ENCODE measurements around the gene AQP5. TPM values are rescaled to one million over a fixed set of nuclear protein-coding genes. Genes with fewer than 3 reads are reported as not detected.

Gene AQP5
- polyA plus RNA-seq (2013, experiment 1 of 2), result 0.03 TPM
- not detected for polyA plus RNA-seq (2013, experiment 2 of 2)

DNA sequence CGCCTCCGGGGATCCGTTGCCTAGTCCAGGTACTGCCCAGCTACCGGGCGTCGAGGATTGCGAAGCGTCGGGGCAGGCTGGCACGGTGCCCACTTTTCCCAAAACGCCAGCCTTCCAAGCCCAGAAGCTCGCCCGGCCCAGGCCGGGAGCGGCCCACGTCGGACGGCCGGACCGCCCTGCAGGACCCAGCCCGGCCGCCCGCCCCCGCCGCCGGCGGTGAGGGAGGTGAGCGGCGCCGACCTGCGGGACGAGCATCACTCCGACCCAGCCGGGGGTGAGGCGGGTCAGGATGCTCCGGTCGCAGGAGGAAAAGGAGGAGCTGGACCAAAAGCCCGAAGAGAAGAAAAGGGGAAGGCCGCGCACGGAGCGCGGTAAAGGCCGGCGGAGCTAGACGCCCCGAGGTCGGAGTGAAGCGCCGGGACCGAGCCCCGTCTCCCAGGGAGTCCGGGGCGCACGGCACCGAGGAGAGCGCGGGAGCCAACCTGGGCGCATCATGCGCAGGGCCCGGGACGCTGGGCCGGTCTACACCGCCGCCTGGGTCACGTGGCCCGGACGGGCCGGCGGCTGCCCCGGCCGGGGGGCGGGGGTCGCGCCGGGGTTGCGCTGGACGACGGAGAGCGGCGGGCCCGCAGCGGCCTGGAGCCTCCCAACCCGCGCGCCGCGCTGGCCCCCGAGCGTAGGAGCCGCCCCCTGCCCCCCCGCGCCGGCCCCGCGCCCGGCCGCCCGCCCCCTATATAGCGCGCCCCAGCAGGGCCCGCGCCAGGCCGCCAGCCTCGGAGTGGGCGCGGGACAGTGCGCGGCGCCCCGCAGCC, at the start of gene AQP5:
Gene AQP5 (plus strand): TSS at position 762 of the 812 bp plus-strand sequence. CDS start 146 bp downstream, outside the sequence.
- Histone ChIP-seq H3K4ac (ENCODE audit: low read depth in 1 of 2, low read length in 2 of 2) (no peak within 1 kb of the TSS), H3K9me3 (ENCODE audit: control insufficient read depth, low read length) (no peaks in the 10 kb centered on the region), H2AK5ac (ENCODE audit: low read length, severe bottlenecking) (no peak within 1 kb of the TSS), H3K27ac (ENCODE audit: low read length, poor library complexity, severe bottlenecking) (no peak within 1 kb of the TSS), H4K91ac (ENCODE audit: low read length) (no peak within 1 kb of the TSS), H3K4me3 (ENCODE audit: insufficient read depth in 1 of 2, low read depth in 1 of 2, low read length in 2 of 2) (peak within 1 kb of the TSS; percentile 15 to 63), H2BK120ac (ENCODE audit: low read depth, low read length) (no peak within 1 kb of the TSS), H3K27me3 (ENCODE audit: control insufficient read depth in 1 of 2, insufficient read depth in 1 of 2, low read length in 2 of 2) (peaks cover 72 to 91% of the 10 kb centered on the region in 2 experiments), H2BK5ac (ENCODE audit: low read depth, low read length, poor library complexity, severe bottlenecking) (no peak within 1 kb of the TSS), H3K4me1 (ENCODE audit: control insufficient read depth, insufficient read depth, low read depth, low read length) (peaks cover 33% of the 10 kb centered on the region), H3K79me1 (replicated peaks; ENCODE audit: low read length, poor library complexity, severe bottlenecking) (no peaks in the 10 kb centered on the region), H3K36me3 (ENCODE audit: control insufficient read depth in 1 of 2, insufficient read depth in 2 of 2, low read depth in 1 of 2, low read length in 2 of 2) (no peaks in the 10 kb centered on the region), H3K9ac (ENCODE audit: low read length) (no peak within 1 kb of the TSS), H4K8ac (ENCODE audit: low read length) (peak within 1 kb of the TSS; percentile 7), H2AFZ (ENCODE audit: low read depth, low read length) (no peak within 1 kb of the TSS), H3K18ac (ENCODE audit: low read depth in 1 of 2, low read length in 2 of 2) (no peak within 1 kb of the TSS), H3K23ac (ENCODE audit: low read length in 2 of 2) (no peak within 1 kb of the TSS), H2BK15ac (ENCODE audit: low read depth, poor library complexity, severe bottlenecking) (peak within 1 kb of the TSS; percentile 62), H3K14ac (ENCODE audit: low read length in 2 of 2) (no peak within 1 kb of the TSS), H3K4me2 (ENCODE audit: low read length, poor library complexity, severe bottlenecking) (peak within 1 kb of the TSS; percentile 78), H2BK12ac (ENCODE audit: low read length in 2 of 2) (no peak within 1 kb of the TSS)
- no peak for DNase-seq
- WGBS, result 11% methylated on average over 70 of the region's 111 CpGs

DNA sequence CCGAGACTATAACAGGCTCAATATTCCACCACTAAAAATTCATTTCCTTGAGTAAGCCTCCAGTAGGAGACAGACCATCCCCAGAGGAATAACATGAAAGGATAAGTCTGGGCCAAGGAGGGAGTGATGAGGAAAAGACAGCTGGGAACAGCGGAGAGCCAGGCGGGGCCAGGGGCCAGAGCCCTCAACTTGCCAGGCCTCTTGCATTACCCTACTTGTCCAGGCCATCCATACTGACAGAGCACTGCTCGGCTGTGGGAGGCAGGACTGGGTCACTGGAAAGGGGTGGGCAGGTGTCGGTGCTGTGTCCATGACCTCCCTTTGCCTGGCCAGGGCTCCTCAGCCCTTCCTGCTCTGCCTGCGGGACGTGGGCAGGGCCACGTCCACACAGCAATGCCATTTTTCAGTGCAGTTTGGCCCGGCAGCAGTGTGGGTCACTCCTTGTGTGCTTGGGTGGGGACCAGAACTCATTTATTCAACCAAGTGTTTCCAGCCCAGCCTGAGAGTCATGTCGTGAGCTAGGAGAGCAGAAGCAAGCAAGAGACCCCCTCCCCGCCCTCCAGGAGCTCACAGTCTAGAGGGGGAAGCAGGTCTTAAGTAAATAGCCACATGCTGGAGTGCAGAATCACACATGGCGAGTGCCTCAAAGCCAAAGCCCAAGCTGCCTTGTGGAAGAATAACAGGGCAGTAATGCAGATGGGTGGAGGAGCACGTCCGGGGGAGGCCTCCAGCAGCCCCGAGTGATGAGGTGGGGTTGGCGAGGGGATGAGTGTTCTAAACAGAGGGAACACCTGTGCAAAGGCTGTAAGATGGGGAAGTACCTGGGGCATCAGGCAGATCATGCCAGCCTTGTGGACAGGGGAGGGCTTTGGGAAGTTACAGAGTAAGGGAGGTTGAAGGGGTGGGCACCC, 49.1 kb upstream of the AQP5 start:
- H4K91ac ChIP-seq (ENCODE audit: low read length), result peak overlapping the region; percentile 25
- WGBS, result 86% methylated on average over 15 of the region's 16 CpGs
- H3K4me1 ChIP-seq (ENCODE audit: control insufficient read depth, insufficient read depth, low read depth, low read length), result peaks cover 8% of the 10 kb centered on the region
- peaks cover 0 to 20% of the 10 kb centered on the region in 2 experiments for H3K27me3 ChIP-seq (ENCODE audit: control insufficient read depth in 1 of 2, insufficient read depth in 1 of 2, low read length in 2 of 2)
- H3K9ac ChIP-seq (ENCODE audit: low read length), result no peak overlapping the region
- H3K14ac ChIP-seq (ENCODE audit: low read length in 2 of 2), result peak overlapping the region in 1 of 2 experiments; percentile 64
- H4K8ac ChIP-seq (ENCODE audit: low read length), result no peak overlapping the region
- H3K4ac ChIP-seq (ENCODE audit: low read depth in 1 of 2, low read length in 2 of 2), result no peak overlapping the region
- DNase-seq, result no peak
- H3K36me3 ChIP-seq (ENCODE audit: control insufficient read depth in 1 of 2, insufficient read depth in 2 of 2, low read depth in 1 of 2, low read length in 2 of 2), result no peaks in the 10 kb centered on the region
- no peak overlapping the region for H3K23ac ChIP-seq (ENCODE audit: low read length in 2 of 2)
- H2BK15ac ChIP-seq (ENCODE audit: low read depth, poor library complexity, severe bottlenecking), result no peak overlapping the region
- no peak overlapping the region for H2AK5ac ChIP-seq (ENCODE audit: low read length, severe bottlenecking)
- H2BK12ac ChIP-seq (ENCODE audit: low read length in 2 of 2), result no peak overlapping the region
- no peak overlapping the region for H2BK5ac ChIP-seq (ENCODE audit: low read depth, low read length, poor library complexity, severe bottlenecking)
- no peak overlapping the region for H3K4me2 ChIP-seq (ENCODE audit: low read length, poor library complexity, severe bottlenecking)
- no peak overlapping the region for H3K27ac ChIP-seq (ENCODE audit: low read length, poor library complexity, severe bottlenecking)
- H3K79me1 ChIP-seq (replicated peaks; ENCODE audit: low read length, poor library complexity, severe bottlenecking), result no peaks in the 10 kb centered on the region
- H3K18ac ChIP-seq (ENCODE audit: low read depth in 1 of 2, low read length in 2 of 2), result peak overlapping the region in 1 of 2 experiments; percentile 22
- H3K4me3 ChIP-seq (ENCODE audit: insufficient read depth in 1 of 2, low read depth in 1 of 2, low read length in 2 of 2), result no peak overlapping the region
- H2AFZ ChIP-seq (ENCODE audit: low read depth, low read length), result no peak overlapping the region
- no peak overlapping the region for H2BK120ac ChIP-seq (ENCODE audit: low read depth, low read length)
- H3K9me3 ChIP-seq (ENCODE audit: control insufficient read depth, low read length), result no peaks in the 10 kb centered on the region

DNA sequence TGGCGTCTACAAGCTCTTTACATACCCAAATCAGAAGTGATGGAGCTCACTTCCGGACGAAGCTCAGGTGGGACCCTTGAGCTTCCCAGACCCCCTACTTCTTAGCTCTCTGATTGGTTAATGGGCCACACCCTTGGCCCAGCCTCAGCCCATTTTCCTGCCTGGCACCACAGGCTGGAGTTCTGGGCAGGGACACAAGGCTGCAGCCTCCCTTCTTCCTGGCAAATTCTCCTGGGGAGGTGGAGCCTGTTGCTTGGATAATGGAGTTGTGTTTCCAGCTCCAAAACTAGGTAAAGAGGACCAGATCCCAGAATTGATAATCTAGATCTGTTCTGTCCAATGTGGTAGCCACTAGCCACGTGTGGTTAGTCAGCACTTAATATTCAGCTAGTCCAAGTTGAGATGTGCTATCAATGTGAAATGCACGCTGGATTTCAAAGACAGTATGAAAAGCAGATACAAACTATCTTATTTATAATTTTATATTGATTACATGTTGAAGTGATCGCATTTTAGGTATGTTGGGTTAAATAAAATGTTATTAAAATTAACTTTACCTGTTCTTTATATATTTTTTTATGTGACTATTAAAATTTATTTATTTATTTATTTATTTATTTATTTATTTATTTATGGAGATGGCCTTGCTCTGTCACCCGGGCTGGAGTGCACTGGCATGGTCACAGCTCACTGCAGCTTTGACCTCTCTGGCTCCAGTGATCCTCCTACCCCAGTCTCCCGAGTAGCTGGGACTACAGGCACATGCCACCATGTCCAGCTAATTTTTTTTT, 45.3 kb upstream of the AQP5 start:
- H3K79me1 ChIP-seq (replicated peaks; ENCODE audit: low read length, poor library complexity, severe bottlenecking), result no peaks in the 10 kb centered on the region
- no peak for DNase-seq
- H2BK5ac ChIP-seq (ENCODE audit: low read depth, low read length, poor library complexity, severe bottlenecking), result no peak overlapping the region
- no peaks in the 10 kb centered on the region for H3K36me3 ChIP-seq (ENCODE audit: control insufficient read depth in 1 of 2, insufficient read depth in 2 of 2, low read depth in 1 of 2, low read length in 2 of 2)
- WGBS, result 85% methylated on average over 5 of the region's 8 CpGs
- no peak overlapping the region for H4K91ac ChIP-seq (ENCODE audit: low read length)
- H2BK12ac ChIP-seq (ENCODE audit: low read length in 2 of 2), result no peak overlapping the region
- H2AK5ac ChIP-seq (ENCODE audit: low read length, severe bottlenecking), result no peak overlapping the region
- no peak overlapping the region for H3K4me2 ChIP-seq (ENCODE audit: low read length, poor library complexity, severe bottlenecking)
- no peak overlapping the region for H3K27ac ChIP-seq (ENCODE audit: low read length, poor library complexity, severe bottlenecking)
- no peak overlapping the region for H2AFZ ChIP-seq (ENCODE audit: low read depth, low read length)
- H3K14ac ChIP-seq (ENCODE audit: low read length in 2 of 2), result no peak overlapping the region
- H3K9ac ChIP-seq (ENCODE audit: low read length), result no peak overlapping the region
- H2BK15ac ChIP-seq (ENCODE audit: low read depth, poor library complexity, severe bottlenecking), result no peak overlapping the region
- H3K9me3 ChIP-seq (ENCODE audit: control insufficient read depth, low read length), result no peaks in the 10 kb centered on the region
- no peaks in the 10 kb centered on the region for H3K4me1 ChIP-seq (ENCODE audit: control insufficient read depth, insufficient read depth, low read depth, low read length)
- no peak overlapping the region for H3K4me3 ChIP-seq (ENCODE audit: insufficient read depth in 1 of 2, low read depth in 1 of 2, low read length in 2 of 2)
- H3K27me3 ChIP-seq (ENCODE audit: control insufficient read depth in 1 of 2, insufficient read depth in 1 of 2, low read length in 2 of 2), result peaks cover 0 to 30% of the 10 kb centered on the region in 2 experiments
- H3K23ac ChIP-seq (ENCODE audit: low read length in 2 of 2), result no peak overlapping the region
- no peak overlapping the region for H3K4ac ChIP-seq (ENCODE audit: low read depth in 1 of 2, low read length in 2 of 2)
- H2BK120ac ChIP-seq (ENCODE audit: low read depth, low read length), result no peak overlapping the region
- H3K18ac ChIP-seq (ENCODE audit: low read depth in 1 of 2, low read length in 2 of 2), result no peak overlapping the region
- H4K8ac ChIP-seq (ENCODE audit: low read length), result no peak overlapping the region

All from mesenchymal stem cell (in vitro differentiated cells and primary cell).